Stimulated activated CD4-positive, alpha-beta T cell treated with anti-CD3 and anti-CD28 coated beads, Interleukin-1b, Interleukin-23, amount 100 ng/mL, for 48 hours (primary cell): ENCODE results near the gene PINLYP.
"Not testable (repeated sequence)": the region's sequence is repeated elsewhere in the genome, so short reads cannot be mapped to it uniquely, and the experiment has no call there.

Experiments used
- DNase-seq: peaks from one replicate; pipeline ENCODE4 v3.0.0-alpha.2; 2020

PINLYP gene

GRCh38 chr19:43584484-43584883, 8.9 kb downstream of the PINLYP start:
- DNase-seq = no peak

GRCh38 chr19:43586346-43586745, 10.7 kb downstream of the PINLYP start:
- DNase-seq = no peak

GRCh38 chr19:43587029-43587428, 11.4 kb downstream of the PINLYP start:
- not testable (repeated sequence) for DNase-seq

GRCh38 chr19:43589277-43589676, 13.7 kb downstream of the PINLYP start:
- no peak for DNase-seq

GRCh38 chr19:43589678-43590077, 14.1 kb downstream of the PINLYP start:
- no peak for DNase-seq

- no peak for DNase-seq
Measured at GRCh38 chr19:43591904-43592772, 16.5 kb downstream of the PINLYP start.

- no peak for DNase-seq
Measured at GRCh38 chr19:43592800-43593350, 17.3 kb downstream of the PINLYP start.

GRCh38 chr19:43594081-43594697, 18.6 kb downstream of the PINLYP start:
- no peak for DNase-seq

- DNase-seq = peak; percentile 76
Measured at GRCh38 chr19:43594710-43595604, 19.4 kb downstream of the PINLYP start.

GRCh38 chr19:43595605-43595998, 20.0 kb downstream of the PINLYP start:
- DNase-seq = no peak

- peak; percentile 100 for DNase-seq
Measured at GRCh38 chr19:43595999-43596841, 20.6 kb downstream of the PINLYP start, which contains the start of the genes IRGQ and ZNF576. TSS of gene IRGQ (minus strand) at chr19:43596134. CDS start at chr19:43595338, 796 bp downstream. TSS of gene ZNF576 (plus strand) at chr19:43596595. CDS start at chr19:43597109, 514 bp downstream.

GRCh38 chr19:43596842-43597461, 21.4 kb downstream of the PINLYP start:
- no peak for DNase-seq

- DNase-seq = no peak
Measured at GRCh38 chr19:43597876-43598275, 22.3 kb downstream of the PINLYP start.

GRCh38 chr19:43598445-43599240, 23.0 kb downstream of the PINLYP start:
- DNase-seq = no peak

GRCh38 chr19:43599635-43600295, 24.2 kb downstream of the PINLYP start:
- DNase-seq = no peak

GRCh38 chr19:43600326-43600725, 24.7 kb downstream of the PINLYP start:
- not testable (repeated sequence) for DNase-seq

- no peak for DNase-seq
Measured at GRCh38 chr19:43605875-43606568, 30.4 kb downstream of the PINLYP start.

- no peak for DNase-seq
Measured at GRCh38 chr19:43606569-43607229, 31.1 kb downstream of the PINLYP start.
